H1 (cell line): ENCODE data around the gene OSBPL6. TPM values are rescaled to one million over a fixed set of nuclear protein-coding genes. Genes with fewer than 3 reads are reported as not detected.

Experiments
- BRCA1 ChIP-seq: IDR thresholded peaks from 2 replicates; pipeline ENCODE4 v1.6.1; 2012; ENCODE audit warnings: low read depth, low read length, improper control_type of control experiment
- CTCF ChIP-seq, 3 experiments: IDR thresholded peaks; 1 replicate in 2 of 3; 2 replicates in 1 of 3; pipeline versions ENCODE4 v1.5.1 to v1.6.1; 2011; ENCODE audit warnings: low read length in 3 of 3, mild to moderate bottlenecking in 3 of 3, inconsistent platforms in 2 of 3, low read depth in 1 of 3, moderate library complexity in 1 of 3; ENCODE audit not compliant: insufficient read depth in 1 of 3; ENCODE audit errors: control extremely low read depth in 1 of 3
- E2F6 ChIP-seq: IDR thresholded peaks from 2 replicates; pipeline ENCODE4 v1.6.1; 2012; ENCODE audit warnings: inconsistent platforms
- EP300 ChIP-seq, 2 experiments: IDR thresholded peaks; 1 replicate in 1 of 2; 2 replicates in 1 of 2; pipeline ENCODE4 v1.6.1; 2011 to 2012; ENCODE audit warnings: low read depth in 2 of 2, low read length in 2 of 2, mild to moderate bottlenecking in 2 of 2, borderline replicate concordance in 1 of 2, inconsistent platforms in 1 of 2, moderate library complexity in 1 of 2
- HDAC2 ChIP-seq, 2 experiments: fragments of 300-600 bp in 1 of 2; sonication (generic) in 1 of 2; IDR thresholded peaks; 2 replicates each; pipeline ENCODE4 v1.6.1; 2011 to 2012; ENCODE audit warnings: low read depth in 2 of 2, low read length in 2 of 2, mild to moderate bottlenecking in 2 of 2, moderate library complexity in 2 of 2, borderline replicate concordance in 1 of 2, inconsistent platforms in 1 of 2
- MAFK ChIP-seq: IDR thresholded peaks from 2 replicates; pipeline ENCODE4 v1.6.1; 2012; ENCODE audit warnings: low read depth, mild to moderate bottlenecking, improper control_type of control experiment, low read length
- NANOG ChIP-seq: IDR thresholded peaks from 2 replicates; pipeline ENCODE4 v1.6.1; 2011; ENCODE audit warnings: low read length, low read depth, mild to moderate bottlenecking, inconsistent platforms; ENCODE audit not compliant: insufficient read depth, poor library complexity, severe bottlenecking
- NRF1 ChIP-seq: IDR thresholded peaks from 2 replicates; pipeline ENCODE4 v1.6.1; 2011; ENCODE audit warnings: mild to moderate bottlenecking, low read depth, low read length, improper control_type of control experiment
- POU5F1 ChIP-seq: IDR thresholded peaks from 2 replicates; pipeline ENCODE4 v1.6.1; 2011; ENCODE audit warnings: low read depth, mild to moderate bottlenecking, low read length, moderate library complexity
- RXRA ChIP-seq: IDR thresholded peaks from 2 replicates; pipeline ENCODE4 v1.6.1; 2011; ENCODE audit warnings: low read depth, mild to moderate bottlenecking, low read length, moderate library complexity; ENCODE audit not compliant: insufficient read depth
- SRF ChIP-seq: IDR thresholded peaks from 2 replicates; pipeline ENCODE4 v1.6.1; 2011; ENCODE audit warnings: mild to moderate bottlenecking, low read depth, low read length, moderate library complexity
- TCF12 ChIP-seq: IDR thresholded peaks from 2 replicates; pipeline ENCODE4 v1.6.1; 2011; ENCODE audit warnings: low read depth, mild to moderate bottlenecking, low read length
- polyA plus RNA-seq, 7 experiments: library from polyadenylated mRNA; depleted of rRNA in 3 of 7; stranded (reverse) in 5 of 7; unstranded in 2 of 7; fragments of >200 nt in 5 of 7; fragments of 200-250 nt in 2 of 7; gene quantifications; 1 replicate in 5 of 7; 2 replicates in 1 of 7; 4 replicates in 1 of 7; pipeline versions ENCODE4 v1.2.1 to v1.2.3, GENCODE V29; 2011 to 2013; ENCODE audit warnings: missing spikeins in 2 of 7, mixed read lengths in 2 of 7
- total RNA-seq: library from RNA; stranded (reverse); fragmentation: NEBNext Ultra II Directional; extraction: Animal tissue kit (Norgen Biotek cat#: 25700); gene quantifications from 2 replicates; pipeline ENCODE4 v1.2.1, GENCODE V29; 2021
- TF ChIP-seq, protein P1 (sequence below): IDR thresholded peaks from 2 replicates; pipeline ENCODE4 v1.6.1; 2011; ENCODE audit warnings: low read length, improper control_type of control experiment

The OSBPL6 gene
- total and polyA plus RNA-seq, 2 of the 8 experiments (the other 6 are each of a cell fraction or from before 2014, with no cell fraction given): 1.7 to 5.6 TPM

DNA sequence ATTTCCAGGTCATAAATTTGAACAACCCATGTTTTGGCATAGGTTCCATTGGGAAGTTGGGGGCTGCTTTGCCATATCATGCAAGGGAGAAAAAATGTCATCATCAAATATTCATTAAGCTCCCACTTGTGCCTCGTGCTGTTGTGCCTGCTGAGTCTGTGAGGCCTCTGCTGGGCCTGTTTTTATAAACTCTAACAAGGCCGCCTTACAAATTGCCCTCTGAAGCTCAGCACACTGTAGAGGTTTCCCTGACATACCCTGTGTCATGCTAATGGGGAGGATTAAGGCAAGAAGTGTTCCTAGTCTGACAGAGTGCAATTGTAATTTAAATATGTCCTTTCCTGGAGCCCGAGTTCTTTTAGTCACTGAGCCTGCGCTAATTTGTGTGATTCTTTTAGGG, 17.6 kb downstream of the OSBPL6 start (continued):
- TF ChIP-seq CTCF (IDR thresholded peaks at IDR 0.05; ENCODE audit: control extremely low read depth in 1 of 3, insufficient read depth in 1 of 3, low read depth in 1 of 3, low read length in 3 of 3): no peak
- peak; percentile 54; the same call in 1 of the 2 replicates for TF ChIP-seq E2F6
- peak; percentile 89 for TF ChIP-seq POU5F1
- TF ChIP-seq, protein P1, sequence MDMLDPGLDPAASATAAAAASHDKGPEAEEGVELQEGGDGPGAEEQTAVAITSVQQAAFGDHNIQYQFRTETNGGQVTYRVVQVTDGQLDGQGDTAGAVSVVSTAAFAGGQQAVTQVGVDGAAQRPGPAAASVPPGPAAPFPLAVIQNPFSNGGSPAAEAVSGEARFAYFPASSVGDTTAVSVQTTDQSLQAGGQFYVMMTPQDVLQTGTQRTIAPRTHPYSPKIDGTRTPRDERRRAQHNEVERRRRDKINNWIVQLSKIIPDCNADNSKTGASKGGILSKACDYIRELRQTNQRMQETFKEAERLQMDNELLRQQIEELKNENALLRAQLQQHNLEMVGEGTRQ: no peak
- TF ChIP-seq HDAC2 (IDR thresholded peaks at IDR 0.05; ENCODE audit: borderline replicate concordance in 1 of 2, low read depth in 2 of 2, low read length in 2 of 2): peak in 1 of 2 experiments; percentile 51; a peak in 2 of 4 replicates
- peak; percentile 89 for TF ChIP-seq NANOG
- peak in 1 of 2 experiments; percentile 63; a peak in 1 of 3 replicates for TF ChIP-seq EP300 (IDR thresholded peaks at IDR 0.05; ENCODE audit: borderline replicate concordance in 1 of 2, low read depth in 2 of 2, low read length in 2 of 2)
- no peak for TF ChIP-seq NRF1
- TF ChIP-seq RXRA: no peak
- TF ChIP-seq SRF: no peak
- TF ChIP-seq TCF12: peak; percentile 50; the same call in 1 of the 2 replicates
- no peak for TF ChIP-seq BRCA1
- TF ChIP-seq MAFK: no peak
